GM12878 (cell line): Measurements from ENCODE around the gene NHERF2. TPM values are rescaled to one million over a fixed set of nuclear protein-coding genes. Genes with fewer than 3 reads are reported as not detected.

Experiments used
- ATAC-seq: fragments of 200-7000 bp; cut with Tn5 transposase; 3 replicates; pipeline ENCODE4 v1.9.1; 2020; ENCODE audit warnings: mild to moderate bottlenecking, moderate library complexity
- BruUV-seq: library from RNA; stranded (reverse); fragments of 400-500 nt; replicated peaks from 2 replicates; lab custom pipeline; 2021; lab: Mats Ljungman, UMichigan
- CTCF ChIA-PET: fragments of 300-600 bp; sonication (Branson Sonifier 250); formaldehyde crosslinking; extraction: SDS; loops from one replicate; lab custom pipeline; 2021; ENCODE audit warnings: inconsistent platforms; lab: Yijun Ruan, JAX
- POLR2A ChIA-PET: fragments of 350-600 bp; formaldehyde crosslinking; extraction: SDS; loops from one replicate; lab custom pipeline; 2021; ENCODE audit warnings: inconsistent platforms; lab: Charles Lee
- RAD21 ChIA-PET: fragments of 300-600 bp; sonication (Branson Sonifier 250); formaldehyde crosslinking; loops from one replicate; lab custom pipeline; 2023; ENCODE audit warnings: antibody characterized with exemption; ENCODE audit not compliant: unreplicated experiment; lab: Charles Lee
- SMC1A ChIA-PET: fragments of 300-600 bp; sonication (Branson Sonifier 250); formaldehyde crosslinking; loops from one replicate; lab custom pipeline; 2023; ENCODE audit not compliant: unreplicated experiment, uncharacterized antibody; lab: Charles Lee
- DNase-seq: peaks from one replicate; pipeline ENCODE4 v3.0.0-alpha.2; 2011; ENCODE audit warnings: low read depth, low spot score
- FAIRE-seq: peaks from 3 replicates; lab custom pipeline; 2011; peaks lifted over from hg19 to GRCh38; lab: Jason Lieb, UNC
- H2AFZ ChIP-seq: 2 replicates; pipeline ENCODE4 v1.6.0; 2011; ENCODE audit warnings: low read depth, low read length, control low read depth; ENCODE audit not compliant: control insufficient read depth
- H3K27ac ChIP-seq: 2 replicates; pipeline ENCODE4 v1.5.1; 2011; ENCODE audit warnings: control low read depth; ENCODE audit not compliant: control insufficient read depth, insufficient read depth
- H3K27me3 ChIP-seq, 2 experiments: replicated peaks in 1 of 2; 2 replicates each; pipeline versions ENCODE4 v1.6.0 to v1.6.1; 2011; ENCODE audit warnings: low read length in 1 of 2; ENCODE audit not compliant: control insufficient read depth in 2 of 2, insufficient read depth in 2 of 2
- H3K36me3 ChIP-seq, 2 experiments: 2 replicates each; pipeline ENCODE4 v1.5.1; 2011; ENCODE audit warnings: low read length in 1 of 2; ENCODE audit not compliant: control insufficient read depth in 2 of 2, insufficient read depth in 2 of 2
- H3K4me1 ChIP-seq: 2 replicates; pipeline ENCODE4 v1.6.1; 2011; ENCODE audit warnings: mild to moderate bottlenecking, low read length, moderate library complexity, mixed read lengths; ENCODE audit not compliant: control insufficient read depth, insufficient read depth
- H3K4me2 ChIP-seq: 2 replicates; pipeline ENCODE4 v1.6.0; 2011; ENCODE audit warnings: control low read depth; ENCODE audit not compliant: control insufficient read depth, insufficient read depth
- H3K4me3 ChIP-seq: fragments of 200-600 bp; sonication (generic); 2 replicates; pipeline ENCODE4 v1.5.1; 2016
- H3K79me2 ChIP-seq: 2 replicates; pipeline ENCODE4 v1.6.0; 2011; ENCODE audit warnings: low read length; ENCODE audit not compliant: control insufficient read depth, insufficient read depth
- H3K9ac ChIP-seq: 2 replicates; pipeline ENCODE4 v1.8.0; 2011; ENCODE audit warnings: low read length, control low read depth, mixed read lengths; ENCODE audit not compliant: control insufficient read depth, insufficient read depth
- H3K9me3 ChIP-seq: replicated peaks from 3 replicates; pipeline ENCODE4 v1.5.1; 2011; ENCODE audit warnings: mild to moderate bottlenecking, low read length; ENCODE audit not compliant: control insufficient read depth, insufficient read depth
- H4K20me1 ChIP-seq: 2 replicates; pipeline ENCODE4 v1.6.0; 2011; ENCODE audit not compliant: control insufficient read depth, insufficient read depth
- BHLHE40 ChIP-seq, 2 experiments: fragments of 450-650 bp in 1 of 2; IDR thresholded peaks; 2 replicates each; pipeline ENCODE4 v1.6.1; 2011 to 2017; ENCODE audit warnings: low read depth in 2 of 2, borderline replicate concordance in 1 of 2, improper control_type of control experiment in 1 of 2, low read length in 1 of 2, mild to moderate bottlenecking in 1 of 2
- E4F1 ChIP-seq: fragments of 450-650 bp; IDR thresholded peaks from 2 replicates; pipeline ENCODE4 v1.6.1; 2018; ENCODE audit warnings: borderline replicate concordance, mild to moderate bottlenecking; ENCODE audit not compliant: partially characterized antibody
- HDAC6 ChIP-seq: fragments of 200-600 bp; sonication (generic); IDR thresholded peaks from one replicate; pipeline ENCODE4 v1.8.0; 2017; ENCODE audit warnings: antibody characterized with exemption; ENCODE audit not compliant: unreplicated experiment
- IRF4 ChIP-seq: IDR thresholded peaks from 2 replicates; pipeline ENCODE4 v1.6.1; 2011; ENCODE audit warnings: low read depth, low read length
- IRF5 ChIP-seq: fragments of 450-650 bp; IDR thresholded peaks from 2 replicates; pipeline ENCODE4 v1.6.1; 2017; ENCODE audit warnings: borderline replicate concordance
- MYB ChIP-seq: fragments of 150-350 bp; IDR thresholded peaks from 2 replicates; pipeline ENCODE4 v1.6.1; 2014; ENCODE audit warnings: mild to moderate bottlenecking, low read depth, low read length, borderline replicate concordance
- PAX5 ChIP-seq: IDR thresholded peaks from 2 replicates; pipeline ENCODE4 v1.6.1; 2011; ENCODE audit warnings: low read depth, low read length, borderline replicate concordance
- PAX8 ChIP-seq: fragments of 450-650 bp; IDR thresholded peaks from 2 replicates; pipeline ENCODE4 v1.6.1; 2017; ENCODE audit warnings: mild to moderate bottlenecking, moderate library complexity
- POLR2AphosphoS5 ChIP-seq: IDR thresholded peaks from 2 replicates; pipeline ENCODE4 v1.6.1; 2011; ENCODE audit warnings: mild to moderate bottlenecking, low read length, inconsistent platforms
- RBBP5 ChIP-seq: fragments of 200-600 bp; sonication (generic); conservative IDR thresholded peaks from 2 replicates; pipeline ENCODE4 v1.6.1; 2016
- RELA ChIP-seq: fragments of 450-650 bp; IDR thresholded peaks from 2 replicates; pipeline ENCODE4 v1.8.0; 2014; ENCODE audit warnings: borderline replicate concordance; ENCODE audit not compliant: partially characterized antibody
- SIN3A ChIP-seq: IDR thresholded peaks from 2 replicates; pipeline ENCODE4 v1.6.1; 2012; ENCODE audit warnings: low read depth, low read length, improper control_type of control experiment
- SMAD1 ChIP-seq: fragments of 450-650 bp; IDR thresholded peaks from 2 replicates; pipeline ENCODE4 v1.6.1; 2018; ENCODE audit warnings: mild to moderate bottlenecking, low read depth; ENCODE audit not compliant: partially characterized antibody
- SP1 ChIP-seq: IDR thresholded peaks from one replicate; pipeline ENCODE4 v1.6.1; 2011; ENCODE audit warnings: low read depth, low read length
- USF1 ChIP-seq: IDR thresholded peaks from 2 replicates; pipeline ENCODE4 v1.6.1; 2011; ENCODE audit warnings: borderline replicate concordance, low read depth, mild to moderate bottlenecking, moderate library complexity, mixed read lengths, low read length; ENCODE audit not compliant: insufficient read depth; ENCODE audit errors: extremely low read length
- ZNF207 ChIP-seq: fragments of 450-650 bp; IDR thresholded peaks from 2 replicates; pipeline ENCODE4 v1.6.1; 2014; ENCODE audit warnings: antibody characterized with exemption, mild to moderate bottlenecking, borderline replicate concordance
- ZNF24 ChIP-seq: fragments of 450-650 bp; IDR thresholded peaks from 2 replicates; pipeline ENCODE4 v1.6.1; 2017; ENCODE audit warnings: antibody characterized with exemption, mild to moderate bottlenecking
- WGBS: methylation state at CpG from one replicate; pipeline ENCODE4 v1.1.6; 2016; ENCODE audit warnings: low lambda C conversion rate; ENCODE audit not compliant: insufficient replicate concordance, insufficient coverage; ENCODE audit errors: missing lambda C conversion rate; 5-methylcytosine and 5-hydroxymethylcytosine counted together
- in situ Hi-C: fragments of 300-500 bp; cut with MboI; formaldehyde crosslinking; loops from 9 replicates; pipeline ENCODE4 v1.14.3; 2018; ENCODE audit warnings: mixed read lengths
- intact Hi-C: fragments of 100-400 bp; cut with micrococcal nuclease; formaldehyde crosslinking; loops from one replicate; pipeline ENCODE4 v1.14.2; 2022; ENCODE audit not compliant: unreplicated experiment
- polyA plus RNA-seq, 11 experiments: library from polyadenylated mRNA; depleted of rRNA in 4 of 11; unstranded in 6 of 11; stranded (reverse) in 5 of 11; fragments of >200 nt; fragmentation: Nextera tagmentation in 4 of 11; fragmentation: Illumina TruSeq in 1 of 11; extraction: Ambion mirVana in 4 of 11; extraction: Trizol in 1 of 11; gene quantifications; 1 replicate in 1 of 11; 2 replicates in 10 of 11; pipeline versions ENCODE4 v1.2.1 to v1.2.3, GENCODE V29; 2011 to 2016; ENCODE audit warnings: inconsistent platforms in 2 of 11, missing spikeins in 2 of 11, low read depth in 1 of 11
- total RNA-seq, 4 experiments: library from RNA; depleted of rRNA in 3 of 4; stranded (reverse); fragments of >200 nt in 3 of 4; fragmentation: Illumina TruSeq in 1 of 4; extraction: Trizol in 1 of 4; gene quantifications; 2 replicates each; pipeline versions ENCODE4 v1.2.1 to v1.2.3, GENCODE V29; 2013 to 2021

The NHERF2 gene
- total and polyA plus RNA-seq, 10 of the 15 experiments (the other 5 are each of a cell fraction or from before 2014, with no cell fraction given) = 0.05 to 0.31 (median 0.08) TPM; not detected in 4

GRCh38 chr16:2004795-2005517 lies 21.7 kb upstream of the NHERF2 start:
- ATAC-seq (no peak), DNase-seq (no peak), FAIRE-seq (no peak)
- ChIA-PET POLR2A (interaction anchor here (0.9 to 2.2 kb wide), 5 partner anchors 9 to 150 kb away, joined by 3 to 10 read pairs (median 5); partner anchors contain the start of genes NOXO1, RPS2 and TRAF7), CTCF (interaction anchor here (0.8 to 4.3 kb wide), 15 partner anchors 12 to 482 kb away, joined by 3 to 54 read pairs (median 6); partner anchors contain the start of genes MLST8, NOXO1, NTHL1 and RAB26), RAD21 (no interaction called here), SMC1A (interaction anchor here (0.5 to 2.1 kb wide), 3 partner anchors 115 to 247 kb away, joined by 3 to 14 read pairs (median 3); partner anchors contain the start of gene ECI1)
- H3K27ac ChIP-seq = no peak overlapping the region
- in situ Hi-C loops (no loop called here), intact Hi-C loops (loop anchor here (5.0 kb wide), 1 partner anchor 147 kb away; no protein-coding TSS in a partner anchor)
- H4K20me1 ChIP-seq = peaks cover 6% of the 10 kb centered on the region
- no peak for TF ChIP-seq SMAD1
- TF ChIP-seq PAX8 = no peak
- TF ChIP-seq ZNF207 = no peak
- no peak for TF ChIP-seq HDAC6
- TF ChIP-seq MYB = no peak
- TF ChIP-seq SP1 = no peak
- TF ChIP-seq SIN3A = no peak
- no peak for TF ChIP-seq RELA
- no peak for TF ChIP-seq E4F1
- no peak for TF ChIP-seq IRF4
- no peak for TF ChIP-seq RBBP5
- no peak for TF ChIP-seq ZNF24
- no peak for TF ChIP-seq USF1
- TF ChIP-seq POLR2AphosphoS5 = no peak
- TF ChIP-seq IRF5 = no peak
- TF ChIP-seq BHLHE40 (IDR thresholded peaks at IDR 0.05; ENCODE audit: borderline replicate concordance in 1 of 2, low read depth in 2 of 2, low read length in 1 of 2) = no peak
- no peak for TF ChIP-seq PAX5
- H3K4me3 ChIP-seq = 0 out of 2 replicates have a peak overlapping the region, but pooled peaks have one; percentile 1
- H3K79me2 ChIP-seq = peaks cover 59% of the 10 kb centered on the region
- BruUV-seq = no TSS peak
- no peak overlapping the region for H3K9ac ChIP-seq
- peak overlapping the region; percentile 43; the same call in 1 of the 2 replicates for H3K4me2 ChIP-seq
- no peaks in the 10 kb centered on the region for H3K27me3 ChIP-seq
- peaks cover 15% of the 10 kb centered on the region for H3K4me1 ChIP-seq
- H3K9me3 ChIP-seq = no peaks in the 10 kb centered on the region
- H2AFZ ChIP-seq = no peak overlapping the region
- H3K36me3 ChIP-seq = peaks cover 0 to 35% of the 10 kb centered on the region in 2 experiments; a peak in 3 of 4 replicates
- 85% methylated on average over 23 of the region's 34 CpGs for WGBS
